Left lung (tissue), 10 donors: ENCODE results near the gene MARCHF3. TPM values are rescaled to one million over a fixed set of nuclear protein-coding genes. Genes with fewer than 3 reads are reported as not detected.

Experiments used
- ATAC-seq: fragments of 200-7000 bp; cut with Tn5 transposase; one replicate; pipeline ENCODE4 v1.9.1; 2020; ENCODE audit warnings: moderate library complexity
- DNase-seq, 4 donors: peaks; one replicate each; pipeline ENCODE4 v3.0.0-alpha.2; 2013 to 2020
- H3K27ac ChIP-seq, 2 donors: fragments of 200-600 bp; sonication (generic) in 1 of 2; one replicate each; pipeline versions ENCODE4 v1.5.0 to v1.8.0; 2020 to 2021
- H3K27me3 ChIP-seq, 2 donors: fragments of 200-600 bp; sonication (generic) in 1 of 2; one replicate each; pipeline versions ENCODE4 v1.5.0 to v1.8.0; 2020 to 2021
- H3K36me3 ChIP-seq, 2 donors: fragments of 200-600 bp; sonication (generic) in 1 of 2; one replicate each; pipeline versions ENCODE4 v1.5.0 to v1.8.0; 2020 to 2021
- H3K4me1 ChIP-seq, 2 donors: fragments of 200-600 bp; one replicate each; pipeline ENCODE4 v1.8.0; 2021
- H3K4me3 ChIP-seq, 2 donors: fragments of 200-600 bp; sonication (generic) in 1 of 2; one replicate each; pipeline versions ENCODE4 v1.5.0 to v1.8.0; 2020 to 2021; ENCODE audit warnings: mild to moderate bottlenecking in 1 of 2
- H3K9me3 ChIP-seq, 2 donors: fragments of 200-600 bp; sonication (generic) in 1 of 2; one replicate each; pipeline versions ENCODE4 v1.5.0 to v1.8.0; 2020 to 2021
- intact Hi-C, 2 donors: fragments of 100-400 bp; cut with DNase I; formaldehyde crosslinking; loops; one replicate each; pipeline versions ENCODE4 v1.11.2 to v1.14.2; 2022
- polyA plus RNA-seq, 6 donors: library from polyadenylated mRNA; unstranded; fragments of 120-200 nt; gene quantifications; one replicate each; pipeline ENCODE4 v1.2.1, GENCODE V29; 2013; ENCODE audit not compliant: insufficient read length in 6 of 6
- total RNA-seq, 2 donors: library from RNA; stranded (reverse); fragmentation: NEBNext Ultra II Directional; extraction: Animal tissue kit (Norgen Biotek cat#: 25700); gene quantifications; one replicate each; pipeline ENCODE4 v1.2.1, GENCODE V29; 2021
- TF ChIP-seq, protein P1 (sequence below), 2 donors: fragments of 200-600 bp; sonication (generic) in 1 of 2; IDR thresholded peaks; one replicate each; pipeline versions ENCODE4 v1.5.0 to v1.8.0; 2021; ENCODE audit warnings: antibody characterized with exemption in 2 of 2
- donor health status: DM: no; HTN: yes; CAD: no.
- donor health status: DM: no; HTN: no; CAD: no.

MARCHF3 gene
- total and polyA plus RNA-seq, 8 donors, result 3.4 to 8.7 (median 5.5) TPM

GRCh38 chr5:127040796-127041520, 10.6 kb upstream of the MARCHF3 start:
- H3K4me1 ChIP-seq, result peaks cover 0 to 8% of the 10 kb centered on the region in 2 donors
- TF ChIP-seq, protein P1, sequence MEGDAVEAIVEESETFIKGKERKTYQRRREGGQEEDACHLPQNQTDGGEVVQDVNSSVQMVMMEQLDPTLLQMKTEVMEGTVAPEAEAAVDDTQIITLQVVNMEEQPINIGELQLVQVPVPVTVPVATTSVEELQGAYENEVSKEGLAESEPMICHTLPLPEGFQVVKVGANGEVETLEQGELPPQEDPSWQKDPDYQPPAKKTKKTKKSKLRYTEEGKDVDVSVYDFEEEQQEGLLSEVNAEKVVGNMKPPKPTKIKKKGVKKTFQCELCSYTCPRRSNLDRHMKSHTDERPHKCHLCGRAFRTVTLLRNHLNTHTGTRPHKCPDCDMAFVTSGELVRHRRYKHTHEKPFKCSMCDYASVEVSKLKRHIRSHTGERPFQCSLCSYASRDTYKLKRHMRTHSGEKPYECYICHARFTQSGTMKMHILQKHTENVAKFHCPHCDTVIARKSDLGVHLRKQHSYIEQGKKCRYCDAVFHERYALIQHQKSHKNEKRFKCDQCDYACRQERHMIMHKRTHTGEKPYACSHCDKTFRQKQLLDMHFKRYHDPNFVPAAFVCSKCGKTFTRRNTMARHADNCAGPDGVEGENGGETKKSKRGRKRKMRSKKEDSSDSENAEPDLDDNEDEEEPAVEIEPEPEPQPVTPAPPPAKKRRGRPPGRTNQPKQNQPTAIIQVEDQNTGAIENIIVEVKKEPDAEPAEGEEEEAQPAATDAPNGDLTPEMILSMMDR (IDR thresholded peaks at IDR 0.05), result no peak
- DNase-seq (peak in 1 of 4 donors; percentile 18), ATAC-seq (peak; percentile 87)
- intact Hi-C loops, result no loop called here
- peak overlapping the region; percentile 8 to 28 for H3K27ac ChIP-seq
- H3K4me3 ChIP-seq, result no peak overlapping the region
- H3K27me3 ChIP-seq, result no peaks in the 10 kb centered on the region
- H3K9me3 ChIP-seq, result no peaks in the 10 kb centered on the region
- H3K36me3 ChIP-seq, result no peaks in the 10 kb centered on the region

DNA sequence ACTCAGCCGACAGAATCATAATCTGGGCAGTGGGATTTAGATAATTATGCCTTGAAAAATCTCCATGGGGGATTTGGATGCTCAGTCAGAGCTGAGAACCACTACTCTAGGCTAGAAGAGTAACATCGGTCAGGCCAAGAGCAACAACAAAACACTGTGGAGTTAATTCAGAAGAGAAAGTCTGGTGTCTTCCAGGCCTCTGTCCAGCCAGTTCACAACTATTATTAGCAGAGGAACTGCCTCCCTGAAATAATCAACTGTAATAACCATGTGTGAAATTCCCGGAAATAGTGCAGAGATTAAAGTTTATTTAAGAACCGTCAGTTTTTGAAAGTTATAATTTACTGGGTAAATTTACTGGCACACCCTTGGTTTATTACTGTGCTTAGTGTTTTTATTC, 8.2 kb upstream of the MARCHF3 start:
- DNase-seq (no peak), ATAC-seq (no peak)
- H3K27me3 ChIP-seq, result no peaks in the 10 kb centered on the region
- H3K4me3 ChIP-seq, result no peak overlapping the region
- no peaks in the 10 kb centered on the region for H3K9me3 ChIP-seq
- no peak overlapping the region for H3K27ac ChIP-seq
- TF ChIP-seq, protein P1 (IDR thresholded peaks at IDR 0.05), result no peak
- H3K4me1 ChIP-seq, result peaks cover 0 to 8% of the 10 kb centered on the region in 2 donors
- no peaks in the 10 kb centered on the region for H3K36me3 ChIP-seq
- intact Hi-C loops, result no loop called here

DNA sequence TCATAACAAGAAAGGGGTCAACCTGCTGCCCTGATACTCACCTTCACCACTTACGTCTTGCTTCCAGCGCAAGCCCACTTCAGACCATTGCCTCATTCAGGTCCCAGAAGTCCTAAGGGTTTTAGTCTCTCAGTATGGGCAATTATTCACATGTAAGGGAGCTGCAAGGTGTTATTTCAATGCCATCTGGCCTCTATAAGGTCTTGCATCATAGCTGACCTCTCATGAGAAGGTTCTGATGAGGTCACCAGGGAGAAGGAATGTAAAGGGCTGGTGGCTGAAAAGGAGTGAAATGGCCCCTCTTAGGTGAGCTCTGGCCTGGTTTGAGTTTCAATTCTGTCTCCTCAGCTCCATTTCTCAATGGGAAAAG, 1.5 kb upstream of the MARCHF3 start:
- TF ChIP-seq, protein P1 (IDR thresholded peaks at IDR 0.05), result no peak
- peak in 1 of 4 donors; percentile 5 for DNase-seq

DNA sequence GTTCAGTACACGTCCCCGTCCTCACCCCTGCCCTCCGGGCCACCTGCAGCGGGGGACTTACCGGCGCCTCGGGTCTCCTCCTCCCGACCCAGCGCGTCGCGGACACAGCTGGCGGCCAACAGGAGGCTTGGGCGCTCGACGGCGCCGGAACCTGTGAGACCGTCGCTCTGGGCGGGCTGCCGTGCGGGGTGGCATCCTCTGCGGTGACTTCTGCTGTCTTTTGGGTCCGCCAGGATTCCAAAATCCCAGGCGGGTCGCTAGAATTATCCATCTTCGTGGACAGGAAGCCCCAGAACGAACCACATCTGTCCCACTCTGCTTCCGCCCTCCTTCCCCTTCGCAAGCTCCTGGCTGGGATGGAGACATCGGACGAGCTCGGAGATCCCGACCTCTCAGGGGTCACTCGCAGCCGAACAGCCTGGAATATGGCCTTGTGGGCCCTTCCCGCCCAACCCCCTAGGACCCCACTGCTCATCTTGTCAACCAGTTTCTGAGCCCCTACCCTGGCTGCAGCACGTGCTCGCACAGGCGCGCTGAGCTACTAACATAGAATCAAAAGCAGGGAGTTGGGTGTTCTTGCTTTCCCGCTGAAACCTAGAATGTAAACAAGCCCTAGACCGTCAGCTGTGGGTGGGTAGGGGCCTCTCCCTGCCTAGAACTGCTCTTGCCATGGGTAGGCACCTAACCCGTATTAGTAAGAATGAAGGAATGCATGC, 947 bp upstream of the MARCHF3 start:
- intact Hi-C loops, result no loop called here
- TF ChIP-seq, protein P1 (IDR thresholded peaks at IDR 0.05), result no peak
- ATAC-seq, result peak; percentile 3
- H3K27me3 ChIP-seq, result peaks cover 0 to 15% of the 10 kb centered on the region in 2 donors
- H3K9me3 ChIP-seq, result no peaks in the 10 kb centered on the region
- peak overlapping the region; percentile 54 to 90 for H3K27ac ChIP-seq
- DNase-seq, result peak in 3 of 4 donors; percentile 13 to 86 (median 40)
- H3K4me1 ChIP-seq, result peaks cover 0 to 26% of the 10 kb centered on the region in 2 donors
- H3K4me3 ChIP-seq, result peak overlapping the region; percentile 60 to 81
- H3K36me3 ChIP-seq, result no peaks in the 10 kb centered on the region

More for the DNA sequence above, 1.5 kb upstream of the MARCHF3 start:
- Histone ChIP-seq H3K4me1 (peaks cover 0 to 26% of the 10 kb centered on the region in 2 donors), H3K27ac (no peak overlapping the region), H3K4me3 (no peak overlapping the region), H3K9me3 (no peaks in the 10 kb centered on the region), H3K27me3 (peaks cover 0 to 15% of the 10 kb centered on the region in 2 donors), H3K36me3 (no peaks in the 10 kb centered on the region)
- intact Hi-C loops, result no loop called here
- ATAC-seq, result no peak
